ENCODE measurements around the gene SLC43A1.

DNA sequence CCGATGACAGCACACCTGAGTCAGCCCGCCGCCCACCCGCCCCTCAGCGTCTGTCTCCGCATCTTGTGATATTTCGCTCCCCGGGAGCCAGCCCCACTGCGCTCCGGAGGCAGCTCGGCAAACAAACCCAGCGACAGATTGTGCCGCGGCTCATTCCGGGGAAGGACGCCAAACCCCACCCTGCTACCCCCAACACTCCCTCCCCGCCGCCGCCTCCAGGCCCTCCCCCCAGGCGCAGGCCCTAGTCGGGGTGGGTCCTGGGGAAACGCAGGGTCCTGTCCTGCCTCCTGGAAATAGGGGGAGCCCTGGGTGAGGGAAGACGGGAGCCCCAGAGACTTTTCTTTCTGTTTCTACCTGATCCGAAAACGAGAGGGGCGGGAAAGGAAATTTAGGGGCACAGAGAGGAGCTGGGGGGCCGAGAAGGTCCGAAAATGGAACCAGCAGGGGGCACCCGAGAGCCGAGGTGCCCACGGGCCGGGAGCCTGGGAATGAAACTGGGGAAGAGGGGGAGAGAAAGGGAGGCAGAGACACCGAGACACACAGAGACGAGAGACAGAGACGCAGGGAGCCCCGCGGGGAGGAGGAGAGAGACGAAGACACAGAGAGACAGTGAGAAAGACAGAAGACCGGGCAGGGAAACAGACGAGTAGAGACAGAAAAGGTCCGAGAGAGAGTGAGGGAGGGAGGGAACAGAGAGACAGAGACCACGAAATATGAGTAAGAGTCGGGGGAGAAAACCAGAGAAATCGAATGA is 56.9 kb downstream of the SLC43A1 start:
- TF ChIP-seq, protein P1, sequence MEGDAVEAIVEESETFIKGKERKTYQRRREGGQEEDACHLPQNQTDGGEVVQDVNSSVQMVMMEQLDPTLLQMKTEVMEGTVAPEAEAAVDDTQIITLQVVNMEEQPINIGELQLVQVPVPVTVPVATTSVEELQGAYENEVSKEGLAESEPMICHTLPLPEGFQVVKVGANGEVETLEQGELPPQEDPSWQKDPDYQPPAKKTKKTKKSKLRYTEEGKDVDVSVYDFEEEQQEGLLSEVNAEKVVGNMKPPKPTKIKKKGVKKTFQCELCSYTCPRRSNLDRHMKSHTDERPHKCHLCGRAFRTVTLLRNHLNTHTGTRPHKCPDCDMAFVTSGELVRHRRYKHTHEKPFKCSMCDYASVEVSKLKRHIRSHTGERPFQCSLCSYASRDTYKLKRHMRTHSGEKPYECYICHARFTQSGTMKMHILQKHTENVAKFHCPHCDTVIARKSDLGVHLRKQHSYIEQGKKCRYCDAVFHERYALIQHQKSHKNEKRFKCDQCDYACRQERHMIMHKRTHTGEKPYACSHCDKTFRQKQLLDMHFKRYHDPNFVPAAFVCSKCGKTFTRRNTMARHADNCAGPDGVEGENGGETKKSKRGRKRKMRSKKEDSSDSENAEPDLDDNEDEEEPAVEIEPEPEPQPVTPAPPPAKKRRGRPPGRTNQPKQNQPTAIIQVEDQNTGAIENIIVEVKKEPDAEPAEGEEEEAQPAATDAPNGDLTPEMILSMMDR (conservative IDR thresholded peaks at IDR 0.05) = peak; percentile 97
- no peak for TF ChIP-seq ZFX (IDR thresholded peaks at IDR 0.05)

Measured in C4-2B (cell line).